Prostate gland (tissue), 2 donors: Measurements from ENCODE around the gene RAD51B. TPM values are rescaled to one million over a fixed set of nuclear protein-coding genes. Genes with fewer than 3 reads are reported as not detected.

Source experiments
- DNase-seq: peaks from one replicate; pipeline ENCODE4 v3.0.0-alpha.2; 2019; ENCODE audit warnings: low spot score
- H3K27ac ChIP-seq, 2 donors: fragments of 200-600 bp; sonication (generic); 2 replicates each; pipeline ENCODE4 v1.5.1; 2017 to 2019
- H3K27me3 ChIP-seq: fragments of 200-600 bp; sonication (generic); replicated peaks from 2 replicates; pipeline ENCODE4 v1.5.1; 2019; ENCODE audit not compliant: insufficient read depth
- H3K36me3 ChIP-seq, 2 donors: fragments of 200-600 bp; sonication (generic); 1 replicate in 1 of 2; 2 replicates in 1 of 2; pipeline versions ENCODE4 v1.5.1 to v1.8.1; 2017 to 2019
- H3K4me1 ChIP-seq: fragments of 200-600 bp; sonication (generic); replicated peaks from 2 replicates; pipeline ENCODE4 v1.5.1; 2019
- H3K4me3 ChIP-seq, 2 donors: fragments of 200-600 bp; sonication (generic); 2 replicates each; pipeline ENCODE4 v1.5.1; 2017 to 2019
- H3K9me3 ChIP-seq: fragments of 200-600 bp; sonication (generic); 2 replicates; pipeline ENCODE4 v1.5.1; 2017
- POLR2A ChIP-seq: fragments of 450-650 bp; IDR thresholded peaks from one replicate; pipeline ENCODE4 v1.6.1; 2016; ENCODE audit warnings: antibody characterized with exemption, mild to moderate bottlenecking
- POLR2AphosphoS5 ChIP-seq: sonication (generic); formaldehyde crosslinking; IDR thresholded peaks from one replicate; pipeline ENCODE4 v1.6.1; 2017; ENCODE audit warnings: antibody characterized with exemption
- WGBS: methylation state at CpG from one replicate; pipeline ENCODE4 v1.1.5; 2018; 5-methylcytosine and 5-hydroxymethylcytosine counted together
- intact Hi-C: fragments of 100-400 bp; cut with DNase I; formaldehyde crosslinking; loops from one replicate; pipeline ENCODE4 v1.14.2; 2022
- total RNA-seq, 2 donors: library from RNA; depleted of rRNA; stranded (reverse); fragments of >200 nt; gene quantifications; one replicate each; pipeline ENCODE4 v1.1.0, GENCODE V29; 2016
- TF ChIP-seq, protein P1 (sequence below), 4 experiments: fragments of 200-600 bp in 2 of 4; fragments of 450-650 bp in 2 of 4; sonication (generic) in 2 of 4; IDR thresholded peaks; 1 replicate in 3 of 4; 2 replicates in 1 of 4; pipeline ENCODE4 v1.5.1; 2016 to 2019; ENCODE audit warnings: antibody characterized with exemption in 4 of 4, mild to moderate bottlenecking in 2 of 4, moderate library complexity in 2 of 4

RAD51B gene
- total RNA-seq, 2 donors from 2014 or later: 14.9 to 35.8 TPM

DNA sequence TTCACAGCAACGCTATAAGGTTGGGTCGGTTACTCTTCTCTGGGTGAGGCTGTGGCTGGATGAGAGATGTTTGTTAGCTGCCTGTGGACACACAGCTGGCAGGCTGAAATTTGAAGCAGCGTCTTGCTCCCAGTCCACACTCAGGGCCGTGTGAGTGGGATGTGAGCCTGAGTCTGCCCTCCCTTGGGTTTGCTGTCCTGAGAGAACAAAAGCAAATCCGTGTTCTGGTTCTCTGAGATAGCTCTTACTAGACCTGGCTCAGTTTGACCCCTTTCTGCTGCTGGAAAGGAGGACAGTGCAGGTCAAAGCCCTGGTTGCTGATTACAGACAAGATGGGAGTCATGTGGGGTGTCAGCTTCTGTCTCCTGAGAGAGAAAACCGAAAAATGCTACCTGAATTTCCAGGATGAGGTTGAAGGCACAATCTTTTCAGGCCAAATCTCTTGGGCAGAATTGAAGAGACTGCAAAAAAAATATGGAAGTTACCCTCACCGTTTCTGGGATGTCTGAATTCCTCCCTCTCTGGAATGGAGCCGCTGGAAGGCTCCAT is 702.5 kb downstream of the RAD51B start:
- TF ChIP-seq POLR2AphosphoS5: no peak
- TF ChIP-seq, protein P1, sequence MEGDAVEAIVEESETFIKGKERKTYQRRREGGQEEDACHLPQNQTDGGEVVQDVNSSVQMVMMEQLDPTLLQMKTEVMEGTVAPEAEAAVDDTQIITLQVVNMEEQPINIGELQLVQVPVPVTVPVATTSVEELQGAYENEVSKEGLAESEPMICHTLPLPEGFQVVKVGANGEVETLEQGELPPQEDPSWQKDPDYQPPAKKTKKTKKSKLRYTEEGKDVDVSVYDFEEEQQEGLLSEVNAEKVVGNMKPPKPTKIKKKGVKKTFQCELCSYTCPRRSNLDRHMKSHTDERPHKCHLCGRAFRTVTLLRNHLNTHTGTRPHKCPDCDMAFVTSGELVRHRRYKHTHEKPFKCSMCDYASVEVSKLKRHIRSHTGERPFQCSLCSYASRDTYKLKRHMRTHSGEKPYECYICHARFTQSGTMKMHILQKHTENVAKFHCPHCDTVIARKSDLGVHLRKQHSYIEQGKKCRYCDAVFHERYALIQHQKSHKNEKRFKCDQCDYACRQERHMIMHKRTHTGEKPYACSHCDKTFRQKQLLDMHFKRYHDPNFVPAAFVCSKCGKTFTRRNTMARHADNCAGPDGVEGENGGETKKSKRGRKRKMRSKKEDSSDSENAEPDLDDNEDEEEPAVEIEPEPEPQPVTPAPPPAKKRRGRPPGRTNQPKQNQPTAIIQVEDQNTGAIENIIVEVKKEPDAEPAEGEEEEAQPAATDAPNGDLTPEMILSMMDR (IDR thresholded peaks at IDR 0.05): no peak
- intact Hi-C loops: loop anchor here (10.0 kb wide), 2 partner anchors 277 to 577 kb away; no protein-coding TSS in a partner anchor
- no peaks in the 10 kb centered on the region for H3K9me3 ChIP-seq
- H3K4me3 ChIP-seq: no peak overlapping the region
- WGBS: 63% methylated on average over 8 of the region's 8 CpGs
- no peaks in the 10 kb centered on the region for H3K36me3 ChIP-seq
- H3K27me3 ChIP-seq: no peaks in the 10 kb centered on the region
- peak overlapping the region; percentile 52 to 61 for H3K27ac ChIP-seq
- peaks cover 6% of the 10 kb centered on the region for H3K4me1 ChIP-seq
- DNase-seq: no peak

- WGBS: 38% methylated on average over 5 of the region's 5 CpGs
- TF ChIP-seq POLR2A (no peak), POLR2AphosphoS5 (no peak)
- TF ChIP-seq, protein P1 (IDR thresholded peaks at IDR 0.05): no peak
- no peak for DNase-seq
- Histone ChIP-seq H3K27ac (peak overlapping the region; percentile 52 to 61), H3K36me3 (no peaks in the 10 kb centered on the region), H3K27me3 (no peaks in the 10 kb centered on the region), H3K9me3 (no peaks in the 10 kb centered on the region), H3K4me3 (no peak overlapping the region), H3K4me1 (peaks cover 6% of the 10 kb centered on the region)
- intact Hi-C loops: loop anchor here (10.0 kb wide), 2 partner anchors 278 to 578 kb away; no protein-coding TSS in a partner anchor
Observed at GRCh38 chr14:68522510-68523325, 703.1 kb downstream of the RAD51B start.

DNA sequence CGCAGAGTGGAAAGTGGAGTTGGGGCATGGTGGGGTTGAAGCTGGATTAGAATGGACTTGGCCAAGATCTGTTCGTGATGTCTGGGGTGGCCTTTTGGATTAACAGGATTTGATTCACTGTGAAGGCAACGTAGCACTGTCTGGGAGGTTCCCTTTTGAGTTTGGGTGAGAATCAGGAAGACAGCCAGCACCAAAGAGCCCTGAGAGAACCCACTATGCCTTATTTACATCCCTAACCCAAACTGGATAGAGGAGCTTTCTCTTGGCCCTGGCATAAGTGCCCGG is 703.7 kb downstream of the RAD51B start:
- H3K4me3 ChIP-seq: no peak overlapping the region
- no peak for TF ChIP-seq POLR2A
- TF ChIP-seq POLR2AphosphoS5: no peak
- TF ChIP-seq, protein P1 (IDR thresholded peaks at IDR 0.05): no peak
- intact Hi-C loops: loop anchor here (10.0 kb wide), 2 partner anchors 278 to 578 kb away; no protein-coding TSS in a partner anchor
- no peaks in the 10 kb centered on the region for H3K27me3 ChIP-seq
- no peaks in the 10 kb centered on the region for H3K36me3 ChIP-seq
- peaks cover 6% of the 10 kb centered on the region for H3K4me1 ChIP-seq
- no peaks in the 10 kb centered on the region for H3K9me3 ChIP-seq
- no peak for DNase-seq
- WGBS: 90% methylated on average over 4 of the region's 4 CpGs
- peak overlapping the region; percentile 52 to 61 for H3K27ac ChIP-seq

DNA sequence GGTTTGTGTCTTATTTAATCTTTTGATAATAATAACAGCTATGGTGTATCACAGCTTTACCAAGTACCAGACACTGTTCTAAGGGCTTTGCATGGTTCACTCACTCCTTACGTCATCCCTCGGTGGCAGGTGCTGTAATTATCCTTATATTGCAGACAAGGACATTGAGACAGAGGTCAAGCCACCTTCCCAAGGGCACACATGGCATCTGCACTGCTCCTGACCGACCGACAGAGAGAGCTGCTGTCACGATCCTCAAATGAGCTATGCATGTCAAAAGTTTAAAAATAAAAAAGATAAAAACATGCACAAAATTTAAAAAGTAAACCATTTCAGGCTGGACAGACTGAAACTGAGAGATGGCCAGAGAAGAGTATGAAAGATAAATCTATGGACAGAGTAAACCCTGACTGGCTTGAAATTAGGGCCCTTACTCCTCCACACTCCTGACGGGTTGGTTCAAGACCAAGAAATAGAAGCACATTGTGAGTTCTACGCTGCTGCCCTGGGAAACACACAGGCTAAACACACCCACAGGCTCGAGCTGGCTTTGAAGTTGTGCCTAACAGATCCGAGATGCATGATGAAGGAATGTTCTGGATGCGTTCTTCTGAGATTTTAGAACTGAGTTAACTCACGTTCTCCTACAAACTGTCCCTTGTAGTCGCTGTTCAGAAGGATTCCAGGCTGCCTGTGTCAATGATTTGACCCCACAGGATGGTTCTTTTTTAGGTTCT is 704.6 kb downstream of the RAD51B start:
- peak overlapping the region in 1 of 2 donors; percentile 61 for H3K27ac ChIP-seq
- H3K27me3 ChIP-seq: no peaks in the 10 kb centered on the region
- H3K4me3 ChIP-seq: no peak overlapping the region
- H3K9me3 ChIP-seq: no peaks in the 10 kb centered on the region
- peaks cover 6% of the 10 kb centered on the region for H3K4me1 ChIP-seq
- no peaks in the 10 kb centered on the region for H3K36me3 ChIP-seq
- intact Hi-C loops: loop anchor here (10.0 kb wide), 2 partner anchors 279 to 579 kb away; no protein-coding TSS in a partner anchor
- 56% methylated on average over 12 of the region's 12 CpGs for WGBS
- TF ChIP-seq, protein P1 (IDR thresholded peaks at IDR 0.05): no peak
- DNase-seq: no peak
